ENCODE data around the gene KRT13.

Gene KRT13

DNA sequence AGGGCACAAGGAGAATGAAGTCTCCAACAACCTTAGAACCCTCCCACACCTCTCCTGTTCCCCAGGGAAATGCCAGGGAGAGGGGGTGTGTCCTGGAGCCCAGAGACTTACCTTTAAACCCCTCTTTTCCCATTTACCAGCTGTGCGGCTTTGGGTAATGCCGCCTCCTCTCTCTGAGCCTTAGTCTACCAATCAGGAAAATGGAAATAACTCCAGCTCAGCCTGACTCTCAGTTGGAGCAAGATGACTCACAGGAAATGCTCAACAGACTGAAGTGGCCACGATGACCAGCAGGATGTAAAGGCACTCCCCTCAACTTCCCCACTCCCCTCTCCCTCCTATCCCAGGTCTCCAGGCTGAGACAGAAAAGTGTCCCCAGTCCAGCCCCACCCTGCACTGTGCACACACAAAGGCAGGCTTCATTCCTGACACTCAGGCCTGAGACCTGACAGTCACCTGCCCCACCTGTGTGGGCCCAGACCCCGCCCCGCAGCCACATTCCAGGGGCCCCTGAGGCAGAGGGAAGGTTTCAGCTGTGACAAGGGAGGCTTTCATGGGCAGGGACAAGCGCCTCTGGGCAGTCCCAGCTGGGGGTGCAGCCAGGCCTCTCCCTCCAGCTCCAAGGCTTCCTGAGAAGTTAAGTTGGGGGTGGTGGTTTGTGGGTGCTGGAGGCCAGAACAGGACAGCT, 16.3 kb upstream of the KRT13 start:
- no peak for TF ChIP-seq CTCF (conservative IDR thresholded peaks at IDR 0.05)
- no peak overlapping the region; the same call in 1 of the 2 replicates for H3K27ac ChIP-seq

GRCh38 chr17:41520821-41521521, 15.6 kb upstream of the KRT13 start:
- H3K27ac ChIP-seq = peak overlapping the region; percentile 14; the same call in 1 of the 2 replicates
- TF ChIP-seq CTCF (conservative IDR thresholded peaks at IDR 0.05) = no peak

DNA sequence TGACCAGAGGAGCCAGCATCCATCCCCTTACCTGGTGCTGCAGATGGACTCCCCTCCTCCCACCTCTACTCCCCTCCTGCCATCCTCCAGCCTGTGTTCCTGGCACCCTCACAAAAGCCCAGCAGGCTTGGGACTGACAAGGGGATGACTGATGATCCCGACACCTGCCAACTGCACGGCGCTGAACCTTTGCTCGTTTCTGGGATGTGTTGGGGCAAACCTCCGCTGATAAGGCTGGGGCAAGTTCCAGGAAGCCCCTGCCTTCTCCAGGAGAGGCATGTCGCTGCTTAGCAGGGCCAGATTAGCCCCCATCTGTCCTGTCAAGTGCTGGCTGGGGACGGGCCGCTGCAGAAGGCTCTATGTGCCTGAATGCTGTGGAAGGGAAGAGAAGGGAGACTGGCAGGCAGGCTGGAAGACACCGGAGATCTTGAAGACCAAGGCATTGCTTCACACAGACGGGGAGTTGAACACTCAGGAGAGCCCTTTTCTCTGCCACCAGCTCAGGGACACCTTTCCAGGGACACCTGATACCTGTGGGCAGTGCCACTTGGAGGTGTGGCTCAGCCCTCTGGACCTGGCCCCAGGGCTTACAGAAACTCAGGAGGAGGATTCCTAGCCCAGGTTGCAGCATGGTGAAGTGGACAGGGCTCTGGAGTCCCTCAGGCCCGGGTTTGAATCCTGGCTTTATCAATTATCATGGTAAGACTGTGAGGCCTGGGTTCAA, 14.3 kb upstream of the KRT13 start:
- TF ChIP-seq CTCF (conservative IDR thresholded peaks at IDR 0.05) = no peak
- no peak overlapping the region for H3K27ac ChIP-seq

DNA sequence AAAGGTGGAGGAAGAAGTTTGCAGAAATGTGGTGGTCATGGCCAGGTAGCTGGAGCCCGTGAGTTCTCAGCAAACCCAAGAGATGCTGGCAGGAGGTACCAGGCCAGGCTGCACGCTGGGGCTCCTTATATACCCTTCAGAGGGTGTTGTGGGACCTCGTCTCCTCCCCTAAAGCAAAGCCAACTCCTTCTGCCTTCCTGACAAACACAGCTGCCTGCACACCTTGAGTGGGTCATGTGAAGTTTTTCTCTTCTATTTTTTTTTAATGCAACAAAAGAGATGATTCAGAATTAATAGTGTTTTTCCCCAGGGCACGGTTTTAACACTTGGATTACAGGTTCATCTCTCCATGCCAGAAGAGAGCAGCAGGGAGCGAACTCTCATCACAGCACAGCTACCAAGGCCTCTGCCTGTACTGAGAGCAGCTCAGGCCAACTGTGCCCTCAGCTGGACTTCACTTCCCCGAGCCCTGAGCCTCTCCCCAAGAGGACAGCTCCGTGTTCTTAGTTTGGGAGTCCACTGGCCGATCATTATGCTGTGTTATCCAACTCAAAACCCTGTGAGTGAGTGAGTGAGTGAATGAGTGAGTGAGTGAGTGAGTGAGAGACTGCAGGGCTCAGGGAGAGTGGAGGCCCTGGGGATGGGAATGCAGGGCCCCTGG, 13.5 kb upstream of the KRT13 start, which contains the start of gene KRT15:
Gene KRT15 (minus strand): TSS at position 102 of the 661 bp plus-strand sequence. CDS start 63 bp downstream, at position 39.
- H3K27ac ChIP-seq = no peak within 1 kb of the TSS
- no peak for TF ChIP-seq CTCF (conservative IDR thresholded peaks at IDR 0.05)

DNA sequence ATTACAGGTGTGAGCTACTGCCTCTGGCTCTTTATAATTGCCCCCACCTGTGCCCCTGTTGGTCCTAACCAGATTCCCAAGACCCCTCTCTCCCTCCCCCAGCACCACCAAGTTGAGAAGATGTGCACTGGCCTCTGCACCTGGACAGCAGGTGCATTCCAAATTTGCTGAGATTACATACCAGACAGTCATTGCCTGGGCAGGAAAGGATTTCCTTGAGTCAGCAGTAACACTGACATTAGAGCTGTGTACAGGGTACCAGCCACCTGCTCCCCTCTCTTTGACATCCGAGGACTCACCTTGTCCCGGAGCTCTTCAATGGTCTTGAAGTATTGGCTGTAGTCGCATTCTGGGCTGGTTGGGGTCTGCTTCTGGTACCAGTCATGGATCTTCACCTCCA, 12.6 kb upstream of the KRT13 start:
- H3K27ac ChIP-seq = no peak overlapping the region
- TF ChIP-seq CTCF (conservative IDR thresholded peaks at IDR 0.05) = no peak

- TF ChIP-seq CTCF (conservative IDR thresholded peaks at IDR 0.05) = no peak
- no peak overlapping the region for H3K27ac ChIP-seq
These were observed 11.4 kb upstream of the KRT13 start for GRCh38 chr17:41516830-41517283.
